Measurements from ENCODE around the gene ZNF592.

ZNF592 gene

GRCh38 chr15:84798436-84798946 lies 50.1 kb downstream of the ZNF592 start:
- Histone ChIP-seq H3K4me2 (ENCODE audit: low read length) (no peak overlapping the region), H3K36me3 (ENCODE audit: insufficient read depth, low read length) (peaks cover 64% of the 10 kb centered on the region), H3K27me3 (ENCODE audit: control insufficient read depth, insufficient read depth, low read length) (no peaks in the 10 kb centered on the region), H3K9ac (ENCODE audit: low read depth, low read length) (no peak overlapping the region), H3K4me1 (ENCODE audit: control insufficient read depth, insufficient read depth, low read length) (peaks cover 17% of the 10 kb centered on the region), H3K9me3 (replicated peaks; ENCODE audit: low read length) (no peaks in the 10 kb centered on the region), H3K4me3 (ENCODE audit: low read length) (no peak overlapping the region)

GRCh38 chr15:84799511-84800187 lies 51.3 kb downstream of the ZNF592 start:
- H3K4me1 ChIP-seq (ENCODE audit: control insufficient read depth, insufficient read depth, low read length): peaks cover 17% of the 10 kb centered on the region
- H3K36me3 ChIP-seq (ENCODE audit: insufficient read depth, low read length): peaks cover 74% of the 10 kb centered on the region

GRCh38 chr15:84800365-84800806 lies 52.0 kb downstream of the ZNF592 start:
- no peaks in the 10 kb centered on the region for H3K9me3 ChIP-seq (replicated peaks; ENCODE audit: low read length)
- H3K4me3 ChIP-seq (ENCODE audit: low read length): no peak overlapping the region
- no peak overlapping the region for H3K9ac ChIP-seq (ENCODE audit: low read depth, low read length)
- no peaks in the 10 kb centered on the region for H3K27me3 ChIP-seq (ENCODE audit: control insufficient read depth, insufficient read depth, low read length)
- peaks cover 78% of the 10 kb centered on the region for H3K36me3 ChIP-seq (ENCODE audit: insufficient read depth, low read length)
- peaks cover 17% of the 10 kb centered on the region for H3K4me1 ChIP-seq (ENCODE audit: control insufficient read depth, insufficient read depth, low read length)
- no peak overlapping the region for H3K4me2 ChIP-seq (ENCODE audit: low read length)

More at GRCh38 chr15:84799511-84800187, 51.3 kb downstream of the ZNF592 start:
- Histone ChIP-seq H3K27me3 (ENCODE audit: control insufficient read depth, insufficient read depth, low read length) (no peaks in the 10 kb centered on the region), H3K9me3 (replicated peaks; ENCODE audit: low read length) (no peaks in the 10 kb centered on the region), H3K4me2 (ENCODE audit: low read length) (no peak overlapping the region), H3K4me3 (ENCODE audit: low read length) (no peak overlapping the region), H3K9ac (ENCODE audit: low read depth, low read length) (no peak overlapping the region)

GRCh38 chr15:84804005-84804900 lies 55.9 kb downstream of the ZNF592 start:
- Histone ChIP-seq H3K4me3 (ENCODE audit: low read length) (no peak overlapping the region), H3K4me1 (ENCODE audit: control insufficient read depth, insufficient read depth, low read length) (no peaks in the 10 kb centered on the region), H3K9ac (ENCODE audit: low read depth, low read length) (no peak overlapping the region), H3K27me3 (ENCODE audit: control insufficient read depth, insufficient read depth, low read length) (no peaks in the 10 kb centered on the region), H3K4me2 (ENCODE audit: low read length) (no peak overlapping the region), H3K9me3 (replicated peaks; ENCODE audit: low read length) (no peaks in the 10 kb centered on the region), H3K36me3 (ENCODE audit: insufficient read depth, low read length) (peaks cover 57% of the 10 kb centered on the region)

- peaks cover 48% of the 10 kb centered on the region for H3K36me3 ChIP-seq (ENCODE audit: insufficient read depth, low read length)
These were observed 56.8 kb downstream of the ZNF592 start for GRCh38 chr15:84805221-84805620.

GRCh38 chr15:84807228-84807627 lies 58.8 kb downstream of the ZNF592 start:
- Histone ChIP-seq H3K4me1 (ENCODE audit: control insufficient read depth, insufficient read depth, low read length) (peaks cover 11% of the 10 kb centered on the region), H3K9me3 (replicated peaks; ENCODE audit: low read length) (no peaks in the 10 kb centered on the region), H3K36me3 (ENCODE audit: insufficient read depth, low read length) (peaks cover 32% of the 10 kb centered on the region), H3K27me3 (ENCODE audit: control insufficient read depth, insufficient read depth, low read length) (no peaks in the 10 kb centered on the region), H3K4me3 (ENCODE audit: low read length) (no peak overlapping the region), H3K4me2 (ENCODE audit: low read length) (no peak overlapping the region), H3K9ac (ENCODE audit: low read depth, low read length) (no peak overlapping the region)

More at GRCh38 chr15:84805221-84805620, 56.8 kb downstream of the ZNF592 start:
- H3K4me3 ChIP-seq (ENCODE audit: low read length): no peak overlapping the region
- H3K9ac ChIP-seq (ENCODE audit: low read depth, low read length): no peak overlapping the region
- no peaks in the 10 kb centered on the region for H3K27me3 ChIP-seq (ENCODE audit: control insufficient read depth, insufficient read depth, low read length)
- H3K4me1 ChIP-seq (ENCODE audit: control insufficient read depth, insufficient read depth, low read length): peaks cover 7% of the 10 kb centered on the region
- H3K9me3 ChIP-seq (replicated peaks; ENCODE audit: low read length): no peaks in the 10 kb centered on the region
- H3K4me2 ChIP-seq (ENCODE audit: low read length): no peak overlapping the region

- no peak overlapping the region for H3K9ac ChIP-seq (ENCODE audit: low read depth, low read length)
- H3K4me2 ChIP-seq (ENCODE audit: low read length): no peak overlapping the region
- H3K4me1 ChIP-seq (ENCODE audit: control insufficient read depth, insufficient read depth, low read length): peaks cover 11% of the 10 kb centered on the region
- peaks cover 3% of the 10 kb centered on the region for H3K36me3 ChIP-seq (ENCODE audit: insufficient read depth, low read length)
- no peaks in the 10 kb centered on the region for H3K27me3 ChIP-seq (ENCODE audit: control insufficient read depth, insufficient read depth, low read length)
- no peak overlapping the region for H3K4me3 ChIP-seq (ENCODE audit: low read length)
- H3K9me3 ChIP-seq (replicated peaks; ENCODE audit: low read length): no peaks in the 10 kb centered on the region
These were observed 61.9 kb downstream of the ZNF592 start for GRCh38 chr15:84810073-84810840.

- no peaks in the 10 kb centered on the region for H3K9me3 ChIP-seq (replicated peaks; ENCODE audit: low read length)
- peaks cover 11% of the 10 kb centered on the region for H3K4me1 ChIP-seq (ENCODE audit: control insufficient read depth, insufficient read depth, low read length)
- H3K27me3 ChIP-seq (ENCODE audit: control insufficient read depth, insufficient read depth, low read length): no peaks in the 10 kb centered on the region
- no peak overlapping the region for H3K4me2 ChIP-seq (ENCODE audit: low read length)
- no peak overlapping the region for H3K4me3 ChIP-seq (ENCODE audit: low read length)
- H3K36me3 ChIP-seq (ENCODE audit: insufficient read depth, low read length): no peaks in the 10 kb centered on the region
- H3K9ac ChIP-seq (ENCODE audit: low read depth, low read length): no peak overlapping the region
These were observed 62.8 kb downstream of the ZNF592 start for GRCh38 chr15:84811151-84811550.

- Histone ChIP-seq H3K9ac (ENCODE audit: low read depth, low read length) (no peak overlapping the region), H3K4me3 (ENCODE audit: low read length) (no peak overlapping the region), H3K4me1 (ENCODE audit: control insufficient read depth, insufficient read depth, low read length) (peaks cover 15% of the 10 kb centered on the region), H3K4me2 (ENCODE audit: low read length) (no peak overlapping the region), H3K36me3 (ENCODE audit: insufficient read depth, low read length) (no peaks in the 10 kb centered on the region), H3K9me3 (replicated peaks; ENCODE audit: low read length) (no peaks in the 10 kb centered on the region), H3K27me3 (ENCODE audit: control insufficient read depth, insufficient read depth, low read length) (no peaks in the 10 kb centered on the region)
These were observed 63.4 kb downstream of the ZNF592 start for GRCh38 chr15:84811828-84812227.

- H3K4me3 ChIP-seq (ENCODE audit: low read length): no peak overlapping the region
- H3K4me2 ChIP-seq (ENCODE audit: low read length): no peak overlapping the region
- H3K9me3 ChIP-seq (replicated peaks; ENCODE audit: low read length): no peaks in the 10 kb centered on the region
- H3K4me1 ChIP-seq (ENCODE audit: control insufficient read depth, insufficient read depth, low read length): peaks cover 22% of the 10 kb centered on the region
- H3K27me3 ChIP-seq (ENCODE audit: control insufficient read depth, insufficient read depth, low read length): no peaks in the 10 kb centered on the region
- no peaks in the 10 kb centered on the region for H3K36me3 ChIP-seq (ENCODE audit: insufficient read depth, low read length)
- H3K9ac ChIP-seq (ENCODE audit: low read depth, low read length): no peak overlapping the region
These were observed 64.5 kb downstream of the ZNF592 start for GRCh38 chr15:84812842-84813241.

- Histone ChIP-seq H3K36me3 (ENCODE audit: insufficient read depth, low read length) (no peaks in the 10 kb centered on the region), H3K27me3 (ENCODE audit: control insufficient read depth, insufficient read depth, low read length) (no peaks in the 10 kb centered on the region)
These were observed 65.0 kb downstream of the ZNF592 start for GRCh38 chr15:84813435-84813834.

More at GRCh38 chr15:84813435-84813834, 65.0 kb downstream of the ZNF592 start:
- Histone ChIP-seq H3K4me1 (ENCODE audit: control insufficient read depth, insufficient read depth, low read length) (peaks cover 28% of the 10 kb centered on the region), H3K4me3 (ENCODE audit: low read length) (no peak overlapping the region), H3K4me2 (ENCODE audit: low read length) (no peak overlapping the region), H3K9ac (ENCODE audit: low read depth, low read length) (no peak overlapping the region), H3K9me3 (replicated peaks; ENCODE audit: low read length) (no peaks in the 10 kb centered on the region)
